ENCODE measurements around the gene MAP2K6. TPM values are rescaled to one million over a fixed set of nuclear protein-coding genes. Genes with fewer than 3 reads are reported as not detected.
"Not testable (repeated sequence)": the region's sequence is repeated elsewhere in the genome, so short reads cannot be mapped to it uniquely, and the experiment has no call there.

Gene MAP2K6
- total RNA-seq, 2 donors from 2014 or later = 59.0 to 83.3 TPM

- TF ChIP-seq CTCF (IDR thresholded peaks at IDR 0.05) = no peak
Measured at GRCh38 chr17:69478916-69479315, 64.4 kb downstream of the MAP2K6 start.

GRCh38 chr17:69479756-69480155 lies 65.3 kb downstream of the MAP2K6 start:
- H3K27ac ChIP-seq; H3K9ac ChIP-seq (ENCODE audit: low read depth in 2 of 2, low read length in 2 of 2); H3K4me1 ChIP-seq; intact Hi-C loops (cut with DNase I); H3K9me3 ChIP-seq; H3K27me3 ChIP-seq; DNase-seq; H3K36me3 ChIP-seq; H3K4me3 ChIP-seq: not testable (repeated sequence)

More at GRCh38 chr17:69478916-69479315, 64.4 kb downstream of the MAP2K6 start:
- Histone ChIP-seq H3K27ac (peak overlapping the region; percentile 77), H3K36me3 (no peaks in the 10 kb centered on the region), H3K4me3 (no peak overlapping the region), H3K4me1 (peaks cover 2% of the 10 kb centered on the region), H3K27me3 (no peaks in the 10 kb centered on the region), H3K9ac (ENCODE audit: low read depth in 2 of 2, low read length in 2 of 2) (no peak overlapping the region), H3K9me3 (no peaks in the 10 kb centered on the region)
- no peak for DNase-seq
- intact Hi-C loops (cut with DNase I) = no loop called here

- Histone ChIP-seq H3K27me3 (no peaks in the 10 kb centered on the region), H3K9me3 (no peaks in the 10 kb centered on the region), H3K4me3 (no peak overlapping the region), H3K27ac (no peak overlapping the region), H3K4me1 (no peaks in the 10 kb centered on the region), H3K36me3 (no peaks in the 10 kb centered on the region), H3K9ac (ENCODE audit: low read depth in 2 of 2, low read length in 2 of 2) (no peak overlapping the region)
- intact Hi-C loops (cut with DNase I) = no loop called here
- no peak for TF ChIP-seq CTCF (IDR thresholded peaks at IDR 0.05)
- no peak for DNase-seq
Measured at GRCh38 chr17:69480245-69480644, 65.7 kb downstream of the MAP2K6 start.

- intact Hi-C loops (cut with DNase I) = no loop called here
- no peaks in the 10 kb centered on the region for H3K27me3 ChIP-seq
- H3K27ac ChIP-seq = peak overlapping the region; percentile 28
- peak overlapping the region in 1 of 2 donors; percentile 48 for H3K9ac ChIP-seq (ENCODE audit: low read depth in 2 of 2, low read length in 2 of 2)
- H3K9me3 ChIP-seq = no peaks in the 10 kb centered on the region
- no peak overlapping the region for H3K4me3 ChIP-seq
- no peaks in the 10 kb centered on the region for H3K36me3 ChIP-seq
- DNase-seq = no peak
- TF ChIP-seq CTCF (IDR thresholded peaks at IDR 0.05) = no peak
- H3K4me1 ChIP-seq = no peaks in the 10 kb centered on the region
Measured at GRCh38 chr17:69485251-69485661, 70.8 kb downstream of the MAP2K6 start.

GRCh38 chr17:69485901-69486643 lies 71.6 kb downstream of the MAP2K6 start:
- Histone ChIP-seq H3K27me3 (no peaks in the 10 kb centered on the region), H3K27ac (no peak overlapping the region), H3K9me3 (no peaks in the 10 kb centered on the region), H3K9ac (ENCODE audit: low read depth in 2 of 2, low read length in 2 of 2) (peak overlapping the region in 1 of 2 donors; percentile 48), H3K4me3 (no peak overlapping the region), H3K4me1 (no peaks in the 10 kb centered on the region), H3K36me3 (no peaks in the 10 kb centered on the region)
- TF ChIP-seq CTCF (IDR thresholded peaks at IDR 0.05) = no peak
- no peak for DNase-seq
- intact Hi-C loops (cut with DNase I) = no loop called here

Data from colonic mucosa (tissue), 4 donors.